Epithelial cell of esophagus (primary cell): ENCODE measurements around the gene CFAP77.

Experiments
- DNase-seq: peaks from one replicate; pipeline ENCODE4 v3.0.0; 2010; ENCODE audit warnings: low read depth
- H3K4me3 ChIP-seq: 2 replicates; pipeline ENCODE4 v1.5.1; 2011; ENCODE audit warnings: mild to moderate bottlenecking, low read length, control low read depth
- TF ChIP-seq, protein P1 (sequence below): IDR thresholded peaks from 2 replicates; pipeline ENCODE4 v1.5.1; 2011; ENCODE audit warnings: low read depth, mild to moderate bottlenecking, low read length, control low read depth, inconsistent platforms; ENCODE audit not compliant: insufficient read depth; ENCODE audit errors: missing control alignments

CFAP77 gene

DNA sequence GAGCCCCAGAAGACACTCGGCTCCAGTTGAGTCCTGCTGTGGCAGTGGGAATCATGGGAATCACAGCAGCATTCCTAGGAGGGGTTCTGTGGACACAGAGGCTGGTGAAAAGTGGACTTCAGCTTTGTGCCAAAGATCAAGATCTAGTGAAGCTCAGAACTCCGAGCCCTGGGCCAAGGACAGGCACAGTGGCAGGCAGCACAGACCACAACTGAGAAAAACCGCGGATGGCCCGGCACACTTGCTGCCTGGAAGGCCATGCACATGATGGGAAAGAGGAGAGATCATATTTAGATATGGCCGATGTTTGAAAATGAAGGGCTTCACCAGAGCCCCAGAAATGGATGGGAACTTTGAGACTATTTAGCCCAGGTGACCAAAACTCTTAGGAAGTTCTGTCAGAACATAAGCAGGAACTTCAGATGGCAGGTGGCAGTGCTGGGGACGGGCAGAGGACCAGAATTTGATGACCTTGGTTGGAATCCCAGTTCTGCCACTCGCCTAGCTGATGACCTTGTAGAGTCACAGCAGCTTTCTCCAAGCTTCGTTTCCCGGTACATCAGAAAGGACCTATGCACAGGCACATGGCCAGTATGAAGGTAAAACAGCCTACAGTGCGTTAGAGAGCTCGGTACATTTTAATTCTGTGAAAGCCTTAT is 190.4 kb downstream of the CFAP77 start:
- H3K4me3 ChIP-seq, result no peak overlapping the region
- TF ChIP-seq, protein P1, sequence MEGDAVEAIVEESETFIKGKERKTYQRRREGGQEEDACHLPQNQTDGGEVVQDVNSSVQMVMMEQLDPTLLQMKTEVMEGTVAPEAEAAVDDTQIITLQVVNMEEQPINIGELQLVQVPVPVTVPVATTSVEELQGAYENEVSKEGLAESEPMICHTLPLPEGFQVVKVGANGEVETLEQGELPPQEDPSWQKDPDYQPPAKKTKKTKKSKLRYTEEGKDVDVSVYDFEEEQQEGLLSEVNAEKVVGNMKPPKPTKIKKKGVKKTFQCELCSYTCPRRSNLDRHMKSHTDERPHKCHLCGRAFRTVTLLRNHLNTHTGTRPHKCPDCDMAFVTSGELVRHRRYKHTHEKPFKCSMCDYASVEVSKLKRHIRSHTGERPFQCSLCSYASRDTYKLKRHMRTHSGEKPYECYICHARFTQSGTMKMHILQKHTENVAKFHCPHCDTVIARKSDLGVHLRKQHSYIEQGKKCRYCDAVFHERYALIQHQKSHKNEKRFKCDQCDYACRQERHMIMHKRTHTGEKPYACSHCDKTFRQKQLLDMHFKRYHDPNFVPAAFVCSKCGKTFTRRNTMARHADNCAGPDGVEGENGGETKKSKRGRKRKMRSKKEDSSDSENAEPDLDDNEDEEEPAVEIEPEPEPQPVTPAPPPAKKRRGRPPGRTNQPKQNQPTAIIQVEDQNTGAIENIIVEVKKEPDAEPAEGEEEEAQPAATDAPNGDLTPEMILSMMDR, result no peak
- no peak for DNase-seq

DNA sequence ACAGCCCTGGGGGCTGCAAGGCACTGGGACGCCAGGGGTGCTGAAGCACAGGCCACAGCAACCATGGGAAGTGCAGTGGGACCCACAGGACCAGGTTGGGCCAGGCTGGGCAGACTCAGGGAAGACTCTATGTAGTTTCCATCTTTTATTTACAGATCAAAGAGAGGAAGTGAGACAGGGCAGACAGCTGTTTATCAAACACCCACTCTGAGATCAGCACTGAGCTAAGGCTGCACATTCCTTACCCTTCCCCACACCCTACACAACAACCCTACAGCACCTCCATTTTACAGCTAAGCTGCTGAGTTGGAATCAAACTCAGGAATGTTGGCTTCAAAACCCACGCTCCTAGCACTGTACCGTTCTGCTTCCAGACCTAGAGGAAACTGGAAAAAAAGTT is 192.2 kb downstream of the CFAP77 start:
- no peak overlapping the region for H3K4me3 ChIP-seq
- TF ChIP-seq, protein P1, result no peak
- DNase-seq, result no peak

DNA sequence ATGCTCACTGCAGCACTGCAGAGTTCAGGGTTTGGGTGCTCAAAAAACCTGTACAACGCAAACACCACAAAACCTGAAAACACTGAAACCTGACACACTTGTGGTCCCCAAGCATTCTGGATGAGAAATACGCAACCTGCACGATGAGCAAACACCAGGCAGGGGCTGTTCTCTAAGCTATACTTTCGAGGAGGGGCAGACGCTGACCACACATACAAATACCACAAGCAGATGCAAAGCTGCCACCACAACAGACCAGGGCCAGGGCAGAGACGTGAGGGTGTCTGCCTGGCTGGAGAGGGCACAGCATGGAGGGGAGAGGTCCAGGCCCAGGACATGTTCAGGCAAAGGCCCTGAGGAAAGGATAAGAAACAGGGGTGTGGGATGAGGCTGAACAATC is 195.4 kb downstream of the CFAP77 start:
- DNase-seq, result no peak
- no peak overlapping the region for H3K4me3 ChIP-seq
- TF ChIP-seq, protein P1, result no peak

DNA sequence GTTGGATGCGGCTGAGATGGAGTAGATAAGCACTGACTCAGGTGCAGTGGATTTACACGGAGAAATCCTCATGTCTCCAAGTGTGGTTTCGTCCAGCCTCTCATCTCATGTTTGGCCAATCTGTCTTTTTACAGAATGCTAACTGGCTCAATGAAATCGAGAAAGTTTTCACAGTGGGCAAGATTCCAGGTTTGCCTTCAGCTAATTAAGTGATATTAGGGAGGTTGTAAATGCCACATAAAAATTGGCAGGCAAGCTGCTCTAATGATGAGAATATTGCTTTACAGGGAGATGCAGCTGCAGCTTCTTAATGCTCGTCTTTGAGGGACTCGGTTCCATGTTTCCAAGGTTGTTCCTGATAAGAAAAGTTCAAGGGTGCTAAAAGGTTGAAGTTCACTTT is 196.1 kb downstream of the CFAP77 start:
- no peak for DNase-seq
- TF ChIP-seq, protein P1, result no peak

DNA sequence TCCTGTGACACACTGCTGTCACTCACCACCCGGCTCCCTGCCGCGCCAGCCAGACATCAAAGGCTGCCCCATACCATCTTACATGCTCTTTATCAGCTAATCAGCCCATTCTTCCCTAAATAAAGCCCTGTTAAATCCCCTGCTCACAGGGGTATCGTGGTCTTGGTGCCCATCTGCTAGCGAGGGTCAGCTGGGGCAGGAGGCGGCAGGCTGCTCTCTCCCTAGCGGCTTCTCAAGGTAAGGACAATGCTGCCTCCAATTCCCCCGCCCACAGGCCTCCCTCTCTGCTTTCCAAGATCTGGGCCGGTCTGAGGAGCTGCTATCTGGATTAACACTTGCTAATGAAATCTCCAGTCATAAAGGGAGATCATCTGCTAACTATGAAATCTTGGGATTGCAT is 199.2 kb downstream of the CFAP77 start:
- no peak overlapping the region for H3K4me3 ChIP-seq
- DNase-seq, result no peak
- TF ChIP-seq, protein P1, result no peak

More for the DNA sequence above, 196.1 kb downstream of the CFAP77 start:
- H3K4me3 ChIP-seq, result no peak overlapping the region

DNA sequence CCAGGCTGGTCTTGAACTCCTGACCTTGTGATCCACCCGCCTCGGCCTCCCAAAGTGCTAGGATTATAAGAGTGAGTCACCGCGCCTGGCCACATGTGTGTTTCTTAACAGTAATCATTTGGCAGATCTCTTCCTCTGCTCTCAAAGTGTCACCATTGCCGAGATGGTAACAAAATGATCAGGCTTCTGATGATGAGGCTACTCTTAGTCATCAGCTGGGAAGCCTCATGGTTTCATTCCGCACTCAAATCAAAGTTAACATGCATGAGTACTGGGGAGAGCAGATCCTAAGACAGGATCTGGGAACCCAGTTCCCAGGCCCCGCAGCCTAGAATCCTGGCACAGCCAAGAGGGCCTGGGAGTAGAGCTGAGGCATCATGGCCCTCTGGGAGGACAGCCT is 199.8 kb downstream of the CFAP77 start:
- TF ChIP-seq, protein P1, result no peak
- peak; percentile 71 for DNase-seq

DNA sequence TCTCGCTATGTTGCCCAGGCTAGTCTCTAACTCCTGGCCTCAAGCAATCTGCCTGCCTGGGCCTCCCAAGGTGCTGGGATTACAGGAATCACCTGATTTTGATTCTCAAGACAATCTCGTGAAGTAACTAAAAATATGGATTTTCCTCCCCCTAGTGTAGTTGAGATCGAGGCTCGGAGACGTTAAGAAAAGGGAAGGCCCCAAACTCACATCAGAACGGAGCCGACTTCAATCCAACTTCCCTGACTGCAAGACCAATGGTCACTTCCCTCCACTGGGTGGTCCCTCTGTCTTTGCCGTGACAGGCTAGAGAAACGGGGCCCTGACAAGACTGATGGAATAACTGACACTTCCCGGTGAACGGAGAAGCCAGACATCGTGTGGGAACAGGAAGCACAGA is 200.7 kb downstream of the CFAP77 start:
- TF ChIP-seq, protein P1, result no peak
- no peak overlapping the region for H3K4me3 ChIP-seq
- DNase-seq, result no peak

More for the DNA sequence above, 199.8 kb downstream of the CFAP77 start:
- H3K4me3 ChIP-seq, result no peak overlapping the region
